Left ventricle myocardium inferior (tissue), 1 donor: ENCODE data around the gene CFAP46. TPM values are rescaled to one million over a fixed set of nuclear protein-coding genes. Genes with fewer than 3 reads are reported as not detected.
"Not testable (repeated sequence)": the region's sequence is repeated elsewhere in the genome, so short reads cannot be mapped to it uniquely, and the experiment has no call there.

ENCODE experiments used
- DNase-seq: peaks from one replicate; pipeline ENCODE4 v3.0.0-alpha.2; 2020
- H3K27ac ChIP-seq: fragments of 200-600 bp; replicated peaks from 2 replicates; pipeline ENCODE4 v1.8.0; 2021
- H3K27me3 ChIP-seq: fragments of 200-600 bp; 2 replicates; pipeline ENCODE4 v1.8.0; 2021; ENCODE audit warnings: low read depth
- H3K36me3 ChIP-seq: fragments of 200-600 bp; 2 replicates; pipeline ENCODE4 v1.8.0; 2021
- H3K4me1 ChIP-seq: fragments of 200-600 bp; 2 replicates; pipeline ENCODE4 v1.8.0; 2021
- H3K4me3 ChIP-seq: fragments of 200-600 bp; 2 replicates; pipeline ENCODE4 v1.8.0; 2021; ENCODE audit warnings: mild to moderate bottlenecking, moderate library complexity
- H3K9me3 ChIP-seq: fragments of 200-600 bp; replicated peaks from 2 replicates; pipeline ENCODE4 v1.8.0; 2021
- CTCF ChIP-seq: fragments of 200-600 bp; IDR thresholded peaks from 2 replicates; pipeline ENCODE4 v1.8.0; 2021; ENCODE audit warnings: antibody characterized with exemption, mild to moderate bottlenecking, borderline replicate concordance
- intact Hi-C: fragments of 100-400 bp; cut with micrococcal nuclease; formaldehyde crosslinking; loops from one replicate; pipeline ENCODE4 v1.11.0; 2022
- total RNA-seq: library from RNA; stranded (reverse); fragmentation: NEBNext Ultra II Directional; extraction: Animal tissue kit (Norgen Biotek cat#: 25700); gene quantifications from one replicate; pipeline ENCODE4 v1.2.1, GENCODE V29; 2021
- donor health status: DM: no; HTN: yes; CAD: no; lungs with severe emphysema.

Gene CFAP46
- total RNA-seq, 1 donor from 2014 or later, result 0.99 TPM

GRCh38 chr10:132802694-132803320, 139.6 kb downstream of the CFAP46 start:
- no peak overlapping the region for H3K27ac ChIP-seq
- H3K27me3 ChIP-seq, result peaks cover 40% of the 10 kb centered on the region
- peaks cover 6% of the 10 kb centered on the region for H3K9me3 ChIP-seq
- H3K4me1 ChIP-seq, result no peaks in the 10 kb centered on the region
- intact Hi-C loops, result no loop called here
- no peak for DNase-seq
- no peak for TF ChIP-seq CTCF
- no peak overlapping the region for H3K4me3 ChIP-seq
- no peaks in the 10 kb centered on the region for H3K36me3 ChIP-seq

GRCh38 chr10:132802048-132802447, 140.3 kb downstream of the CFAP46 start:
- Histone ChIP-seq H3K27ac (no peak overlapping the region), H3K4me3 (no peak overlapping the region), H3K4me1 (no peaks in the 10 kb centered on the region), H3K9me3 (peaks cover 6% of the 10 kb centered on the region), H3K27me3 (peaks cover 39% of the 10 kb centered on the region), H3K36me3 (no peaks in the 10 kb centered on the region)
- intact Hi-C loops, result no loop called here
- TF ChIP-seq CTCF, result no peak
- no peak for DNase-seq

- Histone ChIP-seq H3K4me3 (no peak overlapping the region), H3K4me1 (no peaks in the 10 kb centered on the region), H3K9me3 (peaks cover 6% of the 10 kb centered on the region), H3K36me3 (no peaks in the 10 kb centered on the region), H3K27me3 (peaks cover 47% of the 10 kb centered on the region), H3K27ac (no peak overlapping the region)
- no peak for DNase-seq
- intact Hi-C loops, result no loop called here
- no peak for TF ChIP-seq CTCF
Measured at GRCh38 chr10:132799865-132800264, 142.5 kb downstream of the CFAP46 start.

GRCh38 chr10:132798876-132799275, 143.5 kb downstream of the CFAP46 start:
- Histone ChIP-seq H3K4me1 (no peaks in the 10 kb centered on the region), H3K27me3 (peaks cover 56% of the 10 kb centered on the region), H3K9me3 (peaks cover 6% of the 10 kb centered on the region), H3K4me3 (no peak overlapping the region), H3K27ac (no peak overlapping the region), H3K36me3 (no peaks in the 10 kb centered on the region)
- intact Hi-C loops, result no loop called here
- DNase-seq, result no peak
- no peak for TF ChIP-seq CTCF

- H3K27ac ChIP-seq, result no peak overlapping the region
- no peaks in the 10 kb centered on the region for H3K4me1 ChIP-seq
- H3K36me3 ChIP-seq, result no peaks in the 10 kb centered on the region
- intact Hi-C loops, result no loop called here
- peaks cover 56% of the 10 kb centered on the region for H3K27me3 ChIP-seq
- DNase-seq, result no peak
- TF ChIP-seq CTCF, result no peak
- peaks cover 6% of the 10 kb centered on the region for H3K9me3 ChIP-seq
- H3K4me3 ChIP-seq, result no peak overlapping the region
Measured at GRCh38 chr10:132798403-132798802, 144.0 kb downstream of the CFAP46 start.

GRCh38 chr10:132797986-132798385, 144.4 kb downstream of the CFAP46 start:
- DNase-seq, H3K36me3 ChIP-seq, H3K4me1 ChIP-seq, intact Hi-C loops, H3K27ac ChIP-seq, H3K9me3 ChIP-seq, H3K4me3 ChIP-seq: not testable (repeated sequence)
- peaks cover 56% of the 10 kb centered on the region for H3K27me3 ChIP-seq
